OCI-LY1 (cell line): ENCODE measurements around the gene RFC1.

Experiments used
- EZH2 ChIP-seq: fragments of 200-600 bp; sonication (generic), shearing (Covaris generic); IDR thresholded peaks from 2 replicates; pipeline ENCODE4 v1.8.0; 2017; ENCODE audit warnings: borderline replicate concordance, mixed run types, mild to moderate bottlenecking, antibody characterized with exemption, low read length, moderate library complexity, mixed read lengths
- TF ChIP-seq, protein P1 (sequence below): fragments of 200-600 bp; sonication (generic), shearing (Covaris generic); IDR thresholded peaks from 2 replicates; pipeline ENCODE4 v1.5.1; 2017; ENCODE audit warnings: mild to moderate bottlenecking, antibody characterized with exemption, low read length, moderate library complexity, mixed read lengths

GRCh38 chr4:39367166-39367565 lies 1.0 kb upstream of the RFC1 start:
- TF ChIP-seq, protein P1, sequence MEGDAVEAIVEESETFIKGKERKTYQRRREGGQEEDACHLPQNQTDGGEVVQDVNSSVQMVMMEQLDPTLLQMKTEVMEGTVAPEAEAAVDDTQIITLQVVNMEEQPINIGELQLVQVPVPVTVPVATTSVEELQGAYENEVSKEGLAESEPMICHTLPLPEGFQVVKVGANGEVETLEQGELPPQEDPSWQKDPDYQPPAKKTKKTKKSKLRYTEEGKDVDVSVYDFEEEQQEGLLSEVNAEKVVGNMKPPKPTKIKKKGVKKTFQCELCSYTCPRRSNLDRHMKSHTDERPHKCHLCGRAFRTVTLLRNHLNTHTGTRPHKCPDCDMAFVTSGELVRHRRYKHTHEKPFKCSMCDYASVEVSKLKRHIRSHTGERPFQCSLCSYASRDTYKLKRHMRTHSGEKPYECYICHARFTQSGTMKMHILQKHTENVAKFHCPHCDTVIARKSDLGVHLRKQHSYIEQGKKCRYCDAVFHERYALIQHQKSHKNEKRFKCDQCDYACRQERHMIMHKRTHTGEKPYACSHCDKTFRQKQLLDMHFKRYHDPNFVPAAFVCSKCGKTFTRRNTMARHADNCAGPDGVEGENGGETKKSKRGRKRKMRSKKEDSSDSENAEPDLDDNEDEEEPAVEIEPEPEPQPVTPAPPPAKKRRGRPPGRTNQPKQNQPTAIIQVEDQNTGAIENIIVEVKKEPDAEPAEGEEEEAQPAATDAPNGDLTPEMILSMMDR = no peak
- no peak for TF ChIP-seq EZH2
